GM19023 (cell line): ENCODE results near the gene MZT2A.
"Not testable (repeated sequence)": the region's sequence is repeated elsewhere in the genome, so short reads cannot be mapped to it uniquely, and the experiment has no call there.

Experiments
- ATAC-seq: cut with Tn5 transposase; IDR thresholded peaks from one replicate; pipeline ENCODE4 v1.9.1; 2021; ENCODE audit warnings: mild to moderate bottlenecking, moderate library complexity; ENCODE audit not compliant: unreplicated experiment

MZT2A gene

GRCh38 chr2:131471624-131472023 lies 20.6 kb downstream of the MZT2A start:
- not testable (repeated sequence) for ATAC-seq

- ATAC-seq = not testable (repeated sequence)
Measured at GRCh38 chr2:131470944-131471343, 21.3 kb downstream of the MZT2A start.

DNA sequence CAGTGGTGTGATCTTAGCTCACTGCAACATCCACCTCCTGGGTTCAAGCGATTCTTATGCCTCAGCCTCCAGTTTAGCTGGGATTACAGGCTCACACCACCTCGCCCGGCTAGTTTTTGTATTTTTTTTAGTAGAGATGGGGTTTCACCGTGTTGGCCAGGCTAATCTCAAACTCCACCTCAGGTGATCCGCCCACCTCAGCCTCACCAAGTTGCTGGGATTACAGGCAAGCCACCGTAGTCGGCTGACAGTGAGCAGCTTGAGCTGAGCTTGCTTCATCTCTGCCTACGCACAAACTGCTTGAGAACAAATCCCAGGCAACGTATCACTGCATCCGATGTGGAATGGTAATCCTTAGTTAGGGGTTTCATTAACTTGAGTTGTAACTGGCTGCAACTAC lies 24.5 kb downstream of the MZT2A start:
- ATAC-seq = not testable (repeated sequence)

DNA sequence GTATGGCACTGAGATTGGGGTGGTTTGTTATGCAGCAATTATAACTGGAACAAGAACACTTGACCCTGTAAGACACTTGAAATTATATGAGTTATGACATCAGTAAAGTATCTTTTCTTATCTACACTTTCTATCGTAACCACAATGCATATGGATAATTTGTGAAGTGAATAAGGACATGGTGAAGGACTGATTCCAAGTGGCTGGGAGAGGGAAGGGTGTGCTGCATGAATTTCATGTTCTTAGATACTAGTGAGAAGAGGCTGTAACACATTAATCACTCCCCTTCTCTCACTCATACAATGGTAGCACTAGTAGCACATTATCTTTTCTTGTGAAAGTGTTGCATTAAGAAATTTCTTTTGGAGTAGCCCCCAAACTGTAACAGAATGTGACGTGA lies 37.3 kb downstream of the MZT2A start:
- not testable (repeated sequence) for ATAC-seq

GRCh38 chr2:131451265-131451949 lies 40.8 kb downstream of the MZT2A start:
- peak; percentile 87 for ATAC-seq

GRCh38 chr2:131447981-131448380 lies 44.2 kb downstream of the MZT2A start:
- ATAC-seq = not testable (repeated sequence)

DNA sequence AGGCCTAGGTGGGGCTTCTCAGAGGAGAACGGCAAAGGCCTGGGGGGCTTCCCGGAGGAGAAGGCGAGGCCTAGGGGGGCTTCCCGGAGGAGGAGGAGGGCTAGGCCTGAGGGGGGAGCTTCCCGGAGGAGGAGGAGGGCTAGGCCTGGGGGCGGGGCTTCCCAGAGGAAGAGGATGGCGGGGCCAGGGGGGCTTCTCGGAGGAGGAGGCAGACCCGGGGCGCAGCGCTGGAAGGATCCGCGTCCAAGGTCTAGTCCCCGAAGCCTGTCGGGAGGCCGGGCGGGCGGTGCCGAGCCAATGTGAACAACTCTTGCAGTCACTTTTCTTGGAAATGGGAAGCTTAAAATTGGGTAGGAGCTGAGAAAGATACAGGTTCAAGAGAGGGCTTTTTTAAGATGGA lies 46.3 kb downstream of the MZT2A start:
- no peak for ATAC-seq

DNA sequence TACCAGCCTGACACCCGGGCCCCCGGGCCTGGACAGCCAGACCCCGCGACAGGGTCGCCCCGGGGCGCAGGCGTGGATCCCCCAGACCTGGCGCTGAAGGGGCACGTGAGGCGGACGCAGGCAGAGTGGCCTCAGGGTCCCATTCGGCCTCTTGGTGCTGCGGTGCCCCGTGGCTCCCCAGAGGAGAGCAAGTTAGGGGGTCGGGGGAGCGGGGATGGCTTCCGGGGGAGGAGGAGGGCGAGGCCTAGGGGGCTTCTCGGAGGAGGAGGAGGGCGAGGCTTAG lies 46.7 kb downstream of the MZT2A start:
- ATAC-seq = not testable (repeated sequence)

DNA sequence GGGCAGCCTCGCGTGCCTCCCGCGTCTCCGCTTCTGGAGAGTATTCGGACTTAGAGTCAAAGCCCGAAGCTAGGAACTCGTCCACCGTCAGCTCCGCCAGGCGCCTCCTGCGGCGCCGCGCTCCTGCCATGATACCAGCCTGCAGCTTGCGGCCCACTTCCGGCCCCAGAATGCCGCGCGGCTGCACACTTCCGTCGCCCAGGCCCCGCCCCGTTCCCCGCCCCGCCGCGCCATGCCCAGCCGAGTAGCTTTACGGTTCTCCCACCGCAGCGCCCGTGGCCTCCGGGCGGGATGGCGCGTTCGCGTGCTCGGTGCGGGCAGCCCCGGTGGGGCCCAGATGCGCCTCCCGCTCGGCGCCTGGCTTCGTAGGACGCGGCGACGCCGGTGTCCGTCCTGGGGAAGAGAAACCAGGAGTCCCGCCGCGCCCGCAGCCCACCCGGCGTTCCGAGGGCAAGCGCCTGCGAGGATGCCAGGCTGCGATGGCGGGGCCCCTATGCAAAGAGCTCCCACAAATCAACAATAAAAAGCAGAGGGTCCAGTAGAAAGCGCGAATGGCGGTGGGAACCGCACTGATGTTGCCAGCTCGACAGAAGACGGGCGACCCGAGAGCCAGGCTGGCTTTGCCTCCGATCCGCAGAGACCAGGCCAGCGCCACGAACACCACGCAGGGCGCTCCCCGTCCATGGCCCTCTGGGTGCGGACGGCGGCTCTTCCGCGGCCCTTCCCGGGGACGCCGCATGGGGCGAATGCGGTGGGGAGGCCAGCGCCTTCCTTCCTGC lies 47.3 kb downstream of the MZT2A start:
- not testable (repeated sequence) for ATAC-seq

DNA sequence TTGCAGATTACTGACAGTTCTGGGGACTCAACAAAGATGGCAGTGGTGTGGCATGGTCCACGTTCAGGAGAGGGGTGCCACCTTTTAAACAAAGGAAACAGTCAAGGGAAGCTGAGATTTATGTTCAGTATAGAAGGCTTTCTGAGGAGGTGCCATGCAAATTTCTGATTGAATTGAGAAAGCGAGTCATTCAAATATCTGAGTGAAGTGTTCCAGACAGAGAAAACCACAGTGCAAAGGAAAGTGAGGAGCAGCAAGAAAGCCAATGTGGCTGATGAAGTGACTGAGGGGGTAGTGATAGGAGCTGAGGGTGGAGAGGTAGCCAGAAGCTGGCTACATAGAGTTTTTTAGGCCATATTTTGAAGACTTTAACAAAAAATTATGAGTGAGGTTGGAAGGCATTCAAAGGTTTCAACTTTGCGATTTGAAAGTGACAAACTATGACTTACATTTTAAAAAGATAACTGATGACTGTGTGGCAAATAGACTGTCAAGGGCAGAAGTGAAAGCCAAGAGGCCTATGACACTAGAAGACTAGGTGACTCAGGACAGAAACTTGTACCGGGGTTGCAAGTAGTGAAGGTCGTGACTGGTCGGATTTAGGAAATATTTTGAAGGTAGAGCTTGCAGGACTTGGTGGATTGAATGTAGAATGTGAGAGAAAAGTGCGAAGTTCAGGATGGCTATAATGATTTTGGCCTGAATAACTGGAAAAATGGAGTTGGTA lies 51.3 kb downstream of the MZT2A start:
- not testable (repeated sequence) for ATAC-seq
